Measurements from ENCODE around the gene ZNF91.

The ZNF91 gene

GRCh38 chr19:23406721-23407120 is 11.4 kb upstream of the ZNF91 start:
- TF ChIP-seq, protein P1, sequence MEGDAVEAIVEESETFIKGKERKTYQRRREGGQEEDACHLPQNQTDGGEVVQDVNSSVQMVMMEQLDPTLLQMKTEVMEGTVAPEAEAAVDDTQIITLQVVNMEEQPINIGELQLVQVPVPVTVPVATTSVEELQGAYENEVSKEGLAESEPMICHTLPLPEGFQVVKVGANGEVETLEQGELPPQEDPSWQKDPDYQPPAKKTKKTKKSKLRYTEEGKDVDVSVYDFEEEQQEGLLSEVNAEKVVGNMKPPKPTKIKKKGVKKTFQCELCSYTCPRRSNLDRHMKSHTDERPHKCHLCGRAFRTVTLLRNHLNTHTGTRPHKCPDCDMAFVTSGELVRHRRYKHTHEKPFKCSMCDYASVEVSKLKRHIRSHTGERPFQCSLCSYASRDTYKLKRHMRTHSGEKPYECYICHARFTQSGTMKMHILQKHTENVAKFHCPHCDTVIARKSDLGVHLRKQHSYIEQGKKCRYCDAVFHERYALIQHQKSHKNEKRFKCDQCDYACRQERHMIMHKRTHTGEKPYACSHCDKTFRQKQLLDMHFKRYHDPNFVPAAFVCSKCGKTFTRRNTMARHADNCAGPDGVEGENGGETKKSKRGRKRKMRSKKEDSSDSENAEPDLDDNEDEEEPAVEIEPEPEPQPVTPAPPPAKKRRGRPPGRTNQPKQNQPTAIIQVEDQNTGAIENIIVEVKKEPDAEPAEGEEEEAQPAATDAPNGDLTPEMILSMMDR (IDR thresholded peaks at IDR 0.05; ENCODE audit: low read depth, low read length, poor library complexity, severe bottlenecking): no peak
- no peak for TF ChIP-seq EZH2phosphoT487 (IDR thresholded peaks at IDR 0.05; ENCODE audit: borderline replicate concordance, low read length)
- Histone ChIP-seq H3K4me2 (ENCODE audit: low read length) (no peak overlapping the region), H3K9me2 (replicated peaks; ENCODE audit: control insufficient read depth, low read length) (no peaks in the 10 kb centered on the region), H3K27me3 (ENCODE audit: control insufficient read depth, low read length) (no peaks in the 10 kb centered on the region), H3K27ac (ENCODE audit: low read depth, low read length) (no peak overlapping the region), H3F3A (ENCODE audit: control insufficient read depth, insufficient read depth) (no peaks in the 10 kb centered on the region), H3K36me3 (ENCODE audit: control insufficient read depth, low read length) (no peaks in the 10 kb centered on the region), H3K9me3 (ENCODE audit: control insufficient read depth, insufficient read depth, low read length) (peaks cover 5% of the 10 kb centered on the region; the same call in 1 of the 2 replicates), H3K4me1 (ENCODE audit: control insufficient read depth, low read length) (no peaks in the 10 kb centered on the region), H3K79me2 (ENCODE audit: control insufficient read depth, low read length) (no peaks in the 10 kb centered on the region), H3K4me3 (ENCODE audit: low read length) (no peak overlapping the region), H4K20me1 (ENCODE audit: control insufficient read depth, insufficient read depth, low read depth, low read length) (no peaks in the 10 kb centered on the region)

DNA sequence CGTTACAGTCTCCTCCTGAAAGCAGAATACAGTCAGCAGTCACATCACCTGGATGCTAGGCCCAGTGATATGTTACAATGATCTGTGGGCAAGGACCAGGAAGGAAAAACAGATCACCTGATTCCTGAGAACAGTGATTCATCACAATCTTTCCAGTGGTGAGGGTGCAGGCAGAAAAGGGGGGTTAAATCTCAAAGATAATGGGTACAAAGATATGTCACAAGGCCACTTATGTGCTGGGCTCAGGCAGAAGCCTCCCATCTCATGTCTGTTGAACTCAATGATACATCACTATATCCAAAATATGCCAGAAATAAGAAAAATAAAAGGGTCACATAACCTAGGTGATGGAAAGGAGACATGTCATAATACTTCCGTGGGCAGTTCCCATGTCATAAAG is 10.8 kb upstream of the ZNF91 start:
- H3K4me3 ChIP-seq (ENCODE audit: low read length): no peak overlapping the region
- H3K9me2 ChIP-seq (replicated peaks; ENCODE audit: control insufficient read depth, low read length): no peaks in the 10 kb centered on the region
- H3K9me3 ChIP-seq (ENCODE audit: control insufficient read depth, insufficient read depth, low read length): peaks cover 5% of the 10 kb centered on the region; the same call in 1 of the 2 replicates
- no peaks in the 10 kb centered on the region for H3K36me3 ChIP-seq (ENCODE audit: control insufficient read depth, low read length)
- H3K4me2 ChIP-seq (ENCODE audit: low read length): no peak overlapping the region
- H4K20me1 ChIP-seq (ENCODE audit: control insufficient read depth, insufficient read depth, low read depth, low read length): no peaks in the 10 kb centered on the region
- no peak for TF ChIP-seq EZH2phosphoT487 (IDR thresholded peaks at IDR 0.05; ENCODE audit: borderline replicate concordance, low read length)
- TF ChIP-seq, protein P1 (IDR thresholded peaks at IDR 0.05; ENCODE audit: low read depth, low read length, poor library complexity, severe bottlenecking): no peak
- no peaks in the 10 kb centered on the region for H3K79me2 ChIP-seq (ENCODE audit: control insufficient read depth, low read length)
- no peaks in the 10 kb centered on the region for H3F3A ChIP-seq (ENCODE audit: control insufficient read depth, insufficient read depth)
- H3K27ac ChIP-seq (ENCODE audit: low read depth, low read length): no peak overlapping the region
- no peaks in the 10 kb centered on the region for H3K27me3 ChIP-seq (ENCODE audit: control insufficient read depth, low read length)
- H3K4me1 ChIP-seq (ENCODE audit: control insufficient read depth, low read length): no peaks in the 10 kb centered on the region

- H3K9me2 ChIP-seq (replicated peaks; ENCODE audit: control insufficient read depth, low read length): no peaks in the 10 kb centered on the region
- H3F3A ChIP-seq (ENCODE audit: control insufficient read depth, insufficient read depth): no peaks in the 10 kb centered on the region
- TF ChIP-seq, protein P1 (IDR thresholded peaks at IDR 0.05; ENCODE audit: low read depth, low read length, poor library complexity, severe bottlenecking): no peak
- no peak overlapping the region for H3K4me3 ChIP-seq (ENCODE audit: low read length)
- peaks cover 13% of the 10 kb centered on the region; the same call in 1 of the 2 replicates for H3K9me3 ChIP-seq (ENCODE audit: control insufficient read depth, insufficient read depth, low read length)
- no peaks in the 10 kb centered on the region for H3K36me3 ChIP-seq (ENCODE audit: control insufficient read depth, low read length)
- H3K4me2 ChIP-seq (ENCODE audit: low read length): no peak overlapping the region
- H3K79me2 ChIP-seq (ENCODE audit: control insufficient read depth, low read length): no peaks in the 10 kb centered on the region
- H3K27ac ChIP-seq (ENCODE audit: low read depth, low read length): no peak overlapping the region
- no peaks in the 10 kb centered on the region for H3K27me3 ChIP-seq (ENCODE audit: control insufficient read depth, low read length)
- no peaks in the 10 kb centered on the region for H3K4me1 ChIP-seq (ENCODE audit: control insufficient read depth, low read length)
- H4K20me1 ChIP-seq (ENCODE audit: control insufficient read depth, insufficient read depth, low read depth, low read length): no peaks in the 10 kb centered on the region
Observed at GRCh38 chr19:23404676-23405075, 9.4 kb upstream of the ZNF91 start.
